Fibroblast of lung (primary cell): ENCODE results near the gene DSPP. TPM values are rescaled to one million over a fixed set of nuclear protein-coding genes. Genes with fewer than 3 reads are reported as not detected.

Source experiments
- DNase-seq, 2 donors: peaks; one replicate each; pipeline versions ENCODE4 v3.0.0 to v3.0.0-alpha.2; 2010; ENCODE audit warnings: low read depth in 2 of 2
- H2AFZ ChIP-seq: 2 replicates; pipeline ENCODE4 v1.5.1; 2012; ENCODE audit warnings: low read length, control low read depth, inconsistent platforms
- H3K27ac ChIP-seq: 2 replicates; pipeline ENCODE4 v1.5.1; 2011; ENCODE audit warnings: low read length, control low read depth; ENCODE audit not compliant: insufficient read depth
- H3K27me3 ChIP-seq: 2 replicates; pipeline ENCODE4 v1.5.1; 2011; ENCODE audit warnings: mild to moderate bottlenecking, low read length; ENCODE audit not compliant: control insufficient read depth, insufficient read depth
- H3K36me3 ChIP-seq: 2 replicates; pipeline ENCODE4 v1.5.1; 2011; ENCODE audit warnings: low read length; ENCODE audit not compliant: control insufficient read depth, insufficient read depth
- H3K4me1 ChIP-seq: 2 replicates; pipeline ENCODE4 v1.5.1; 2011; ENCODE audit warnings: low read length; ENCODE audit not compliant: control insufficient read depth, insufficient read depth; ENCODE audit errors: extremely low read depth
- H3K4me2 ChIP-seq: 2 replicates; pipeline ENCODE4 v1.5.1; 2011; ENCODE audit warnings: low read length, control low read depth; ENCODE audit not compliant: insufficient read depth; ENCODE audit errors: extremely low read depth
- H3K4me3 ChIP-seq, 4 experiments: fragments of 200-600 bp in 1 of 4; sonication (generic) in 1 of 4; replicated peaks in 1 of 4; 2 replicates each; pipeline ENCODE4 v1.5.1; 2011 to 2016; ENCODE audit warnings: low read length in 4 of 4, low read depth in 3 of 4, mild to moderate bottlenecking in 3 of 4, control low read depth in 2 of 4, inconsistent platforms in 1 of 4, mixed read lengths in 1 of 4; ENCODE audit not compliant: insufficient read depth in 1 of 4; ENCODE audit errors: control extremely low read depth in 1 of 4
- H3K79me2 ChIP-seq: 2 replicates; pipeline ENCODE4 v1.5.1; 2012; ENCODE audit warnings: mild to moderate bottlenecking, low read length, inconsistent platforms; ENCODE audit not compliant: control insufficient read depth, insufficient read depth
- H3K9ac ChIP-seq: 2 replicates; pipeline ENCODE4 v1.5.1; 2011; ENCODE audit warnings: mild to moderate bottlenecking, low read length, control low read depth; ENCODE audit not compliant: insufficient read depth
- H3K9me3 ChIP-seq: 2 replicates; pipeline ENCODE4 v1.5.1; 2012; ENCODE audit warnings: low read depth, low read length; ENCODE audit not compliant: control insufficient read depth, insufficient read depth
- H4K20me1 ChIP-seq: 2 replicates; pipeline ENCODE4 v1.5.1; 2011; ENCODE audit warnings: low read length; ENCODE audit not compliant: control insufficient read depth, insufficient read depth; ENCODE audit errors: extremely low read depth
- CTCF ChIP-seq, 2 donors: IDR thresholded peaks in 1 of 2; conservative IDR thresholded peaks in 1 of 2; 1 replicate in 1 of 2; 2 replicates in 1 of 2; pipeline ENCODE4 v1.5.1; 2011 to 2012; ENCODE audit warnings: low read length in 2 of 2, control low read depth in 1 of 2, inconsistent platforms in 1 of 2, low read depth in 1 of 2, mild to moderate bottlenecking in 1 of 2
- EZH2 ChIP-seq: IDR thresholded peaks from 2 replicates; pipeline ENCODE4 v1.5.1; 2012; ENCODE audit warnings: low read length, control low read depth, mild to moderate bottlenecking; ENCODE audit errors: missing control alignments
- polyA plus RNA-seq, 2 donors: library from polyadenylated mRNA; depleted of rRNA in 1 of 2; stranded (reverse) in 1 of 2; unstranded in 1 of 2; fragments of >200 nt; gene quantifications; 2 replicates each; pipeline ENCODE4 v1.2.1, GENCODE V29; 2011 to 2012; ENCODE audit warnings: missing spikeins in 1 of 2
- total RNA-seq: library from RNA; depleted of rRNA; stranded (reverse); fragments of >200 nt; gene quantifications from 2 replicates; pipeline ENCODE4 v1.2.1, GENCODE V29; 2014

DSPP gene
- total and polyA plus RNA-seq, 2 donors (not counting 1 experiment from before 2014, with no cell fraction given), result not detected

- Histone ChIP-seq H3K9me3 (no peaks in the 10 kb centered on the region), H4K20me1 (no peaks in the 10 kb centered on the region), H3K4me1 (peaks cover 3% of the 10 kb centered on the region), H3K4me2 (no peak overlapping the region), H3K4me3 (no peak overlapping the region), H3K79me2 (no peaks in the 10 kb centered on the region), H3K27ac (no peak overlapping the region), H3K27me3 (no peaks in the 10 kb centered on the region), H3K36me3 (no peaks in the 10 kb centered on the region), H2AFZ (no peak overlapping the region), H3K9ac (no peak overlapping the region)
- no peak for DNase-seq
- TF ChIP-seq CTCF (conservative IDR thresholded peaks at IDR 0.05 in 1 of 2, IDR thresholded peaks at IDR 0.05 in 1 of 2; ENCODE audit: low read depth in 1 of 2, low read length in 2 of 2) (no peak), EZH2 (no peak)
These were observed 16.2 kb upstream of the DSPP start for GRCh38 chr4:87592124-87592523.

- TF ChIP-seq CTCF (conservative IDR thresholded peaks at IDR 0.05 in 1 of 2, IDR thresholded peaks at IDR 0.05 in 1 of 2; ENCODE audit: low read depth in 1 of 2, low read length in 2 of 2) (no peak), EZH2 (no peak)
- Histone ChIP-seq H2AFZ (no peak overlapping the region), H3K4me2 (no peak overlapping the region), H3K36me3 (no peaks in the 10 kb centered on the region), H3K9me3 (no peaks in the 10 kb centered on the region), H3K27ac (no peak overlapping the region), H3K27me3 (no peaks in the 10 kb centered on the region), H4K20me1 (no peaks in the 10 kb centered on the region), H3K9ac (no peak overlapping the region), H3K4me1 (no peaks in the 10 kb centered on the region), H3K4me3 (no peak overlapping the region), H3K79me2 (no peaks in the 10 kb centered on the region)
- no peak for DNase-seq
These were observed 7.0 kb upstream of the DSPP start for GRCh38 chr4:87601361-87601760.

- no peaks in the 10 kb centered on the region for H3K79me2 ChIP-seq
- DNase-seq, result no peak
- H3K27ac ChIP-seq, result no peak overlapping the region
- H3K4me3 ChIP-seq, result no peak overlapping the region
- TF ChIP-seq EZH2, result no peak
- TF ChIP-seq CTCF (conservative IDR thresholded peaks at IDR 0.05 in 1 of 2, IDR thresholded peaks at IDR 0.05 in 1 of 2; ENCODE audit: low read depth in 1 of 2, low read length in 2 of 2), result no peak
- no peak overlapping the region for H2AFZ ChIP-seq
- no peaks in the 10 kb centered on the region for H3K27me3 ChIP-seq
- H3K9me3 ChIP-seq, result no peaks in the 10 kb centered on the region
- no peak overlapping the region for H3K9ac ChIP-seq
- H3K36me3 ChIP-seq, result no peaks in the 10 kb centered on the region
- H3K4me1 ChIP-seq, result no peaks in the 10 kb centered on the region
- H3K4me2 ChIP-seq, result no peak overlapping the region
- H4K20me1 ChIP-seq, result no peaks in the 10 kb centered on the region
These were observed 6.1 kb downstream of the DSPP start for GRCh38 chr4:87614292-87614890.
